MCF 10A (cell line): Measurements from ENCODE around the gene CALML3. TPM values are rescaled to one million over a fixed set of nuclear protein-coding genes. Genes with fewer than 3 reads are reported as not detected.

Source experiments
- BruUV-seq: library from RNA; stranded (reverse); fragments of 400-500 nt; replicated peaks from 2 replicates; lab custom pipeline; 2021; lab: Mats Ljungman, UMichigan
- CTCF ChIA-PET: fragments of 300-600 bp; sonication (Branson Sonifier 250); formaldehyde crosslinking; extraction: SDS; loops from one replicate; lab custom pipeline; 2021; ENCODE audit warnings: antibody characterized with exemption, inconsistent platforms; lab: Yijun Ruan, JAX
- POLR2A ChIA-PET: fragments of 300-600, 350-650 bp; sonication (Branson Sonifier 250); formaldehyde crosslinking; extraction: SDS; loops from one replicate; lab custom pipeline; 2020; ENCODE audit warnings: antibody characterized with exemption, inconsistent platforms; lab: Yijun Ruan, JAX
- DNase-seq: peaks from one replicate; pipeline ENCODE4 v3.0.0-alpha.2; 2018; ENCODE audit not compliant: unreplicated experiment
- H3K27ac Mint-ChIP-seq: one replicate; pipeline ENCODE4 v1.8.0; 2022; ENCODE audit warnings: mild to moderate bottlenecking, low read depth, mixed read lengths; ENCODE audit not compliant: unreplicated experiment
- H3K27me3 Mint-ChIP-seq: one replicate; pipeline ENCODE4 v1.8.0; 2022; ENCODE audit warnings: mixed read lengths; ENCODE audit not compliant: insufficient read depth, unreplicated experiment
- H3K36me3 Mint-ChIP-seq: one replicate; pipeline ENCODE4 v1.8.0; 2022; ENCODE audit warnings: mild to moderate bottlenecking, moderate library complexity, mixed read lengths; ENCODE audit not compliant: insufficient read depth, unreplicated experiment
- H3K4me1 Mint-ChIP-seq: one replicate; pipeline ENCODE4 v1.8.0; 2022; ENCODE audit warnings: mixed read lengths; ENCODE audit not compliant: insufficient read depth, unreplicated experiment
- H3K4me3 Mint-ChIP-seq: one replicate; pipeline ENCODE4 v1.8.0; 2022; ENCODE audit warnings: mild to moderate bottlenecking, moderate library complexity, mixed read lengths; ENCODE audit not compliant: unreplicated experiment
- H3K9me3 Mint-ChIP-seq: one replicate; pipeline ENCODE4 v1.8.0; 2022; ENCODE audit warnings: mixed read lengths; ENCODE audit not compliant: unreplicated experiment
- CTCF ChIP-seq: fragments of 200-600 bp; IDR thresholded peaks from one replicate; pipeline ENCODE4 v1.8.0; 2022; ENCODE audit warnings: antibody characterized with exemption, mild to moderate bottlenecking; ENCODE audit not compliant: unreplicated experiment
- intact Hi-C: fragments of 100-400 bp; cut with micrococcal nuclease; formaldehyde crosslinking; loops from 2 replicates; pipeline ENCODE4 v1.14.1; 2022
- total RNA-seq: library from RNA; stranded (reverse); gene quantifications from 2 replicates; pipeline ENCODE4 v1.2.3, GENCODE V29; 2022

CALML3 gene
- total RNA-seq, 1 experiment from 2014 or later, result 0.75 TPM

GRCh38 chr10:5563991-5564536 lies 39.3 kb downstream of the CALML3 start:
- Mint-ChIP-seq H3K4me3 (no peak overlapping the region), H3K9me3 (no peaks in the 10 kb centered on the region), H3K27me3 (no peaks in the 10 kb centered on the region), H3K4me1 (peaks cover 40% of the 10 kb centered on the region), H3K27ac (peak overlapping the region; percentile 54), H3K36me3 (no peaks in the 10 kb centered on the region)
- TF ChIP-seq CTCF, result no peak
- ChIA-PET POLR2A (interaction anchor here (1.2 to 6.2 kb wide), 9 partner anchors 8 to 98 kb away, joined by 4 to 50 read pairs (median 6); no protein-coding TSS in a partner anchor), CTCF (interaction anchor here (0.9 to 1.5 kb wide), 2 partner anchors 10 to 37 kb away, joined by 4 to 6 read pairs; no protein-coding TSS in a partner anchor)
- peak; percentile 47 for DNase-seq
- no TSS peak for BruUV-seq
- intact Hi-C loops, result loop anchor here (2.0 kb wide), 2 partner anchors 17 to 21 kb away; no protein-coding TSS in a partner anchor

- no peaks in the 10 kb centered on the region for H3K9me3 Mint-ChIP-seq
- peak overlapping the region; percentile 54 for H3K27ac Mint-ChIP-seq
- ChIA-PET POLR2A (interaction anchor here (1.2 to 6.2 kb wide), 11 partner anchors 7 to 98 kb away, joined by 4 to 50 read pairs (median 6); no protein-coding TSS in a partner anchor), CTCF (no interaction called here)
- no peak overlapping the region for H3K4me3 Mint-ChIP-seq
- peaks cover 35% of the 10 kb centered on the region for H3K4me1 Mint-ChIP-seq
- H3K36me3 Mint-ChIP-seq, result no peaks in the 10 kb centered on the region
- no peak for TF ChIP-seq CTCF
- no peak for DNase-seq
- BruUV-seq, result no TSS peak
- H3K27me3 Mint-ChIP-seq, result no peaks in the 10 kb centered on the region
- intact Hi-C loops, result loop anchor here (2.0 kb wide), 2 partner anchors 18 to 20 kb away; no protein-coding TSS in a partner anchor
These were observed 39.9 kb downstream of the CALML3 start for GRCh38 chr10:5564537-5565204.

- Mint-ChIP-seq H3K9me3 (no peaks in the 10 kb centered on the region), H3K4me1 (peaks cover 30% of the 10 kb centered on the region), H3K36me3 (no peaks in the 10 kb centered on the region), H3K4me3 (no peak overlapping the region), H3K27ac (peak overlapping the region; percentile 54), H3K27me3 (no peaks in the 10 kb centered on the region)
- no TSS peak for BruUV-seq
- no peak for DNase-seq
- ChIA-PET CTCF (interaction anchor here (1.2 kb wide), 1 partner anchor 52 kb away, joined by 4 read pairs; no protein-coding TSS in a partner anchor), POLR2A (interaction anchor here (0.9 to 6.2 kb wide), 11 partner anchors 10 to 119 kb away, joined by 3 to 50 read pairs (median 6); no protein-coding TSS in a partner anchor)
- no peak for TF ChIP-seq CTCF
- intact Hi-C loops, result loop anchor here (2.0 kb wide), 2 partner anchors 18 to 20 kb away; no protein-coding TSS in a partner anchor
These were observed 40.4 kb downstream of the CALML3 start for GRCh38 chr10:5565205-5565545.
